HL-60/S4 (cell line): ENCODE results near the gene PAMR1.

Experiments used
- in situ Hi-C: fragments of 300-500 bp; cut with MboI; formaldehyde crosslinking; loops from 2 replicates; pipeline ENCODE4 v1.14.3; 2022; ENCODE audit warnings: low sequenced_read_pairs

The PAMR1 gene

DNA sequence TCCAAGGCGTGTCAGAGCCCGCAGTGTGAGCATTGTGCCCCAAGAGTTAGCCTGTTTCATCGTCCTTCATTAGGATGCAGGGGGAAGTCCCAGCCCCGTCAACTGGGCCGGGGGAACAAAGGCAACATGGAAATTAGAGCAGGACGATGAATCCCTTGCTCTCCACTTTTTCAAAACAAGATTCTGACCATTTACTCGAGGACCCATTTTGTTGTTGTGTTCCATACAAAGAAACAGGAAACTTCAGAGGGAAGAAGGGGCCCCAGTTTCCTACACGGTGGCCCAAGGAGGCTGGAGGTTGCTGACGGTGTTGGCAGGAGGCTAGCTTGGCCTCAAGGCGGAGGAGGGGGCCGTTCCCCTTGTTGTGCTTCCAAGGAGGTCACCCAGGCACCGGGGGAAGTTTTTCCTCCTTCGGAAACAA lies 62.1 kb downstream of the PAMR1 start:
- in situ Hi-C loops = no loop called here

DNA sequence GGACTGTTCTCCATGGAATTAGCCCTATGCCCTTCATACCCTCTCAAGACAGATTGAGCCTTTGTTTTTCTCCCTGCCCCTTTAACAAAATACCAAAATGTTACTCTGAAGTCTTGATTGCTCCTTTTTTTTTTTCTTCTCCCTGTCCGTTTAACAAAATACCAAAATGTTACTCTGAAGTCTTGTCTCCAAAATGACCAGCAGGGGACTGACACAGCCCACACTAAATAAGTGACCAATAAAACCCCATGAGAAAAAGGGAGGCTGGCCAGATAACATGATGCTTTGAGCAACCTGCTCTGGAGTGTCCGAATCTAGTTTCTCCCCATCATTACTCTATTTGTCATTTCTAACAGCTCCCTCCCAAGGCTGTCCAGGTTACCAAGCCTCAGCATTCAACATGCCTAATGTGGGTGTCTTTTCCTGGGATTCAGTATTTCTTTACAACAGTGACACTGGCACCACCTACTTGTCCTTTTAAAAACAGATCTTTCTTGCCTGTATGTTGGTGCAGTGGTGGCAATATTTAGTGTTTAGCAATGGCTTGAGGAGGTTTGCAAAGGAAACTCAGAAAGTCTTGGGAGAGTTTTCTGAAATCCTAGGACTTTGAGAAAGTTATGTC lies 63.4 kb downstream of the PAMR1 start:
- in situ Hi-C loops = no loop called here

DNA sequence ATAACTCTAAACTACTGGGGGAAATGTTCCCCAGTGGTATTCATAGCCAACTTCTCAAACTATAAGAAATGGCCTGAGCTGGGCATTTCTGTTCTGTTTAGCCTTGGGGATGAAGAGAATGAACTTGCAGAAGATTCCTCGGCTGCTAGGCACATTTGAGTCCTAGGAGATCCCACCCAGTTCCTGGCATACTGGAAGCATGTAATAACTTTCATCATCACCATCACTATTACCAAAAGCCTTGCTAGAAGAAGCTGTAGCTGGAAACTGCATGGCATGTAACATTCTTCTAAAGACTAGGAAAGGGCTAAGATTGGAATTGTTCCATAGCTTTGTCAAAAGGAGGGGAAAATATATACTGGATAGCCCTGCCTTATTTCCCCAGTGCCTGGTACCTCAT lies 65.9 kb downstream of the PAMR1 start:
- in situ Hi-C loops = no loop called here

DNA sequence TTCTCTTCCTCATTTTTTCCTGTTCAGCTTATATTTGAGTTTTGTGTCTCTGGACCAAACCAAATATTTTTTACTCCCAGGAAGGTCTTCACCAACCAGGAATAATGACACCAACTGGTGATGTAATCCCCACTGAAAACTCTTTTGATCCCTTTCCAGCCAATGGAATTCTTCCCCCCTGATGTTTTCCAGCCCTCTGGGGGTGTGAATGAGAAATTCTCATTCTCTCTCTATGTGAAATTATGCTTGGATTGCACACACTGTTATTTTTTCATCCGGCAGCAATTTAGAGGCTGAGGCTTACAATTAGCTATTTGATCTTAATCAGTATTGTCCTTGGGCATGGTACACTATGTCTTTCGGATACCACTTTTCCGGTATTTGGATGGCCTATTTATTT lies 66.6 kb downstream of the PAMR1 start:
- in situ Hi-C loops = no loop called here

DNA sequence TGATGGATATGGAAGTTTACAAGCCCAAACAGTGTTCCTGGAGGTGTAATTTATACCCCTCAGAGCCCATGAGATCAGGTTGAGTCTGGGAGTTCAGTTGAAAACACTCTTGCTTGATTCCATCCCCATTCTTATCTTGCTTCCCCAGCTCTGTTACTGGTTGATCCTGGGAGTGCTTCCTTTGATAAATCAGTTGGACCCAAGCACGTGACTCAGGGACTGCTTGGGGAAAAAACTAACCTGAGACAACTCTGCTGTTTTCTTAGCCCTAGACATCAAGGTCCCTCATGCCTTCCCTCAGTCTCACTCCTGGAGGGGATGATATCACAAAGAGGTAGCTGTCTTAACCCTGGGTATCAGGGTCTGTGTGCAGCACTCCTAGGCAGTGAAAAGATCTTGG lies 71.1 kb downstream of the PAMR1 start:
- in situ Hi-C loops = no loop called here

DNA sequence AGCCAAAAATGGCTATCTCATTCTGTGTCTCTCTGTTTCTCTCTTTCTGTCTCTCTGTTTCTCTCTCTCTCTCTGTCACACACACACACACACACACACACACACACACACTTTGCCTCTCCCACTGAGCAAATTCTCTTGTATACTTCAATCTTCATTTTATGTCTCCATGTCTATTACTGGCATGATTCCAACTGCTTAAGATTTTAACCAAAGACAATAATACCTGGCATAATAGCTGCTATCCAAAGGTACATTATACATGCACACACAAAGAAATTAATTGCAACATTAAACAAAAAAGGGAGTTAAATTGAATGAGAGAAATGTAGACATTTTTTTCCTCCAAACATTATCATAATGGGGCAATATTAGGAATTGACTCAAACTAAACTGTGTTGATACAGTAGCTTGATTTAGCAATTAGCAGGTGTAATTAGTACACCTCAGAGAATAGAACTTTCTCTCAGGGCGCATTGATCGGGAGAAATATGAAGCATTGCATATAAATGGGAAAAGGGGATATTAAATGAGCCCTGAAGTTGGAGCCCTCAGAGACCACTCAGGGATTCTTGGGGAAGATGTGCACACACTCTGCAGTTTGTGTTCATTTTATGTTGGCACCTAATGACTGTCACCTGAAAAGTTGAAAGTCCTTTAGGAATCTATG lies 88.7 kb downstream of the PAMR1 start:
- in situ Hi-C loops = no loop called here

DNA sequence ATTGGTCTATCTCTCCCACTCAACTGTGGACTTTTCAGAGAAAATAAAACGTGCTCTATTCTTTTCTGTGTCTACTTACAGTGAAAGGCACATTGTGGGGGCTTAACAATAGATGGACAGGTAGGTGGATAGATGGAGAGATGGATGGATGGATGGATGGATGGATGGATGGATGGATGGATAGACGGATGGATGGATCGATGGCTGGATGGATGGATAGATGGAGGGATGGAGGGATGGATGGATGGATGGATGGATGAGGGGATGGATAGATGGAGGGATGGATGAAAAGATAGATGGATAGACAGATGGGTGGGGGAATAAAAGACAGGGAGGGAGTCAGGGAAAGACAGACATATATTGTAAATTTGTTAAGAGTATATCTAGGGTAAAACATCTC lies 91.8 kb downstream of the PAMR1 start:
- in situ Hi-C loops = no loop called here

DNA sequence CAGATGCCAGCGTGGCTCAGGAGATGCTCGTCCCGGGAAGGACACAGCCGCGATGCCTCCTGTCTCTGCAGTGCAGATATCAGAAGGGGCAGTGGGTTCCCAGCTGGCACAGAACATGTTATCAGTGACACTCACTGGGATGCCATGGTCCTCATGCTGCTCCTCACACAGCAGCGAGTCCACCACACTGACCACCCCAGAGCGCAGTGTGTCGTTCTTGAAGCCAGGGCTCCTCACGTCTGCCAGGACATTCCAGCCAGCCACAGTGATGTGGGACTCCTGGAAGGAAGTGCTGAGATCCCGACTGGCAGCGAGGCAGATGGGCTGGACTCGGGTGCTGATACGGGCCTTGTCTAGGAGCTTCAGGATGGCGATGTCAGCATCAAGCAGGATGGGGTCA lies 93.0 kb downstream of the PAMR1 start:
- in situ Hi-C loops = no loop called here

DNA sequence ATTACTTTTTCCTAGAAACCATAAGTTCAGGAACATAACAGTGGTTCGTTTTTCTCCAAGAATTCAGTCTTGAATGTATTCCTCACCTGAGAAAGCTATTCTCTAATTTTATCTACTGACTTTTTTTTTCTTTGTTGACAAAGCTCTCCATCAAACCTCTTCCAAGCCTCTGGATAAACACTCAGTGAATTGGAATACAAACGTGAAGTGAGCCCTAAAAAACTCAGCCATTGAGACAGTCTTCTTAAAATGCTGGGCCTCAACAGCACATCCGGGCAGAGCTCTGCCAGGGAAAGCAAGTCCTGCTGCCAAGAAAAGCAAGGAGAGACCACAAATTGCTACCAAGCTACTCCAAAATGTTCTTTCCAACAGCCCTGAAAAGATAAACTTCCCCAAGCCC lies 98.3 kb downstream of the PAMR1 start:
- in situ Hi-C loops = no loop called here

DNA sequence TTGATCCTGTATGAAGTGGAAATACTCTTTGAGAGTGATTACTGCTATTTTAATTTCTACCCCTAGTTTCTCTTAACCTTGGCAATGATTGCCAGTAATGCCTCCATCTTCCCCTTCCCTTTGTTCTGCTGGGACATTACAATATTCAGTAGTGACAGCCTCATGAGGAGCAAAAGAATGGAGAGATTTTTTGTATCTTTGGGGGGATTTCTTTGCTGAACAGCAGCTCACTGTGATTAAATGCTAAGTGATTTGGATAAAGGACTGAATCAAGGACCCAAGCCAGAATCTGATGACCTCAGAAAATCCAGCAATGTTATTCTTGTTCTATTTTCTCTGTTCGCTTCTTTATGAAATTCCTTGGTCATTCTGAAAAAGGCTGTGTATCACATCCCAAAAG lies 99.1 kb downstream of the PAMR1 start:
- in situ Hi-C loops = no loop called here

DNA sequence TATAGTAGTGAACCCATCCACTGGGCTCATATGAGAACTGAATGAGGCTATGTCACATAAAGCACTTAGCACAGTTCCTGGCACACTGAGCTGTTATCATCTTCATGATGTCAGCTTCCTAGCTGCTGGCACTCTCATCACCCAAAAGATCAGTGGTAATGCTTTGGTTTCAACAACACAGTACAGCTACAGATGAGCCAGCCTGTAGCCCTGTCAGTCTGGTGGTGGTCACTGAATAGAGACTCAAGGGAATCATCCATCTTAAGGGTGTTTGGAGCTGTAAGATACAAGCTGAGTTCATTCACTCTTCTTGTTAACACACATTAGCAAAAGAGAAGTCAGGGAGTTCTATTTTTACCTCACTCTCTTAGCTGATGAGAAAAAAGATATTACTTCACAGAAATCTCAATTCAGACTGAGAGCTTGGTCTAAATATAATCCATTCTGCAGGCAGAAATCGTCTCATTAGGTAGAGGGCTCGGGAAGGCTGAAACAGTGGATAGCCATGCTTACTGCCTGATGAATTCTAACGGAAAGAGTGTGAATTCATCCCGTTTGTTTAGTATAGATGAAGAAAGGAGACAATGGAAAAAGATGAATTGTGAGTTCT lies 99.7 kb downstream of the PAMR1 start:
- in situ Hi-C loops = no loop called here

DNA sequence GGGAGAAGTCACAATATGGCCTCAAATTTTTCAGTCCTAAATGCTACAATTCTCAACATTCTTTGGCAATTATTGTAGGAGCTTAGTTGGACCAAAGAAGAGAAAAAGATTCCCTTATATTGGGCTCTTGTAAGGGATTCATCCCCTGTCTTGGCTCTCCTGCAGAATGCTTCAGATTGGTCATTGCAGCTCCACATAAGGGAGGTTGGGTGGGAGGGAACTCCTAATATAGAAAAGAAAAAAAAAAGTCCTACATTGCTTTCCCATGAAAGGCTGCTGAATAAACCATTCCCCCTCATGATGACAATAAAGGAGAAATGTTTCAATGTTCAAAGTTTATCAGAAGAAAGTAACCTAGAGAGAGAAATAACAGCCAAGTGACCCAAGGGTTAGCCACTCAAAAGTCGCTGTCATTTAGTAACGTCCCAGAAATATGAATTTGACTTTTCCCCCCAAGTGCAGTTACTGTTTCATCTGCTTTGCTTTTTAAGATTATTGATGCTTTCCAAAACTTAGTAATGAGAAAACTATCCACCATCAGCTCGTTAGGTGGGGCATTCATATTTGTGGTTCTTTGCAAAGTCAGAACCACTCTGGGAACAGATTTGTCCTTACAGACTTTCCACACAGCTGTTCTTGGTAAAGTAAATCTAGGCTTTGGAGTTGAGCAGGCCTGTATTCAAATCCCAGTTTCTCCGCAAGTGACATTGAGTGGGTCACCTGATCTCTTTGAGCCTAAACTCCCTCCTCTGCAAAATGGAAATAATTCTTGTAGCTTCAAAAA lies 101.1 kb downstream of the PAMR1 start:
- in situ Hi-C loops = no loop called here

DNA sequence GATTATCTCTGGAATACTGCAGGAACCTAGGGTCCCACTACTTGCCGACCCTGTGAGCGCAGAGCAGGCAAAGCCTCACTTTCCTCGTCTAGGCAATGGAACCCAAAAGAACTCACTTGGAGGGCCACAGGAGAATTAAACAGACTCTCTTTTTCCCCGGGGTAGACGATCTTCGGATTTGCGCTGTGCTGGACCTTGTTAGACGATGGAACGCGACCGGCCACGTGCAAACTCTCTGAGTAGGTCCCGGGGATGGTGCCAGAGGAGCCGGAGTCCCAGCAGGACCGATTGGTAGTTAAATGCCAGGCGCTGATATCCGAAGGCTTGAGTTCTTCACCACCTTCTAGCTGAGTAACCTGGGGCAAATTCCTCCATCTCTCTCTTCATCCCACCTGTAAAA lies 105.0 kb downstream of the PAMR1 start:
- in situ Hi-C loops = no loop called here

DNA sequence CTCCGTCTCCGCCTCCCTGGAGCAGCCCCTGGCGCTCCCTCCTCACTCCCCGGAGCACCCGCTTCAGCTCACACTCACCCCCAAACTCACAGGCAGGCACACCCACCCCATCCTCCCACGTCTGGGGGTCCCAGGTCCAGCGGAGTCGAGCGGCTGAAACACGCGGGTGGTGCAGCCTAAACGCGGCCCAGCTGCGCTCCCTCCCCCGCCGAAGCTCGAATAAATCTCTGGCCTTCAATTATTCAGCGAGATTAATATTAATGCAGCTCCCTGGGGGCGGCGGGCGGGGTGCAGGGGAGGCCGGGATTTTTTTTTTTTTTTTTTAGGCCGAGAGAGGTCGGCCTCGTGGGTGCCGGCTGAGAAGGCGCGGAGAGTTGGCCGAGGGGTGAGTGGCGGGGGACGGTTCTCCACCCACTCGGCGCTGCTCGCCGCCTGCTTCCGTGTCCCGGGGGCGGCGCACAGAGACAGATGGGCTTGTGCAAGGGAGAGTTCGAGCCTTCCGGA lies 105.5 kb downstream of the PAMR1 start:
- in situ Hi-C loops = no loop called here

DNA sequence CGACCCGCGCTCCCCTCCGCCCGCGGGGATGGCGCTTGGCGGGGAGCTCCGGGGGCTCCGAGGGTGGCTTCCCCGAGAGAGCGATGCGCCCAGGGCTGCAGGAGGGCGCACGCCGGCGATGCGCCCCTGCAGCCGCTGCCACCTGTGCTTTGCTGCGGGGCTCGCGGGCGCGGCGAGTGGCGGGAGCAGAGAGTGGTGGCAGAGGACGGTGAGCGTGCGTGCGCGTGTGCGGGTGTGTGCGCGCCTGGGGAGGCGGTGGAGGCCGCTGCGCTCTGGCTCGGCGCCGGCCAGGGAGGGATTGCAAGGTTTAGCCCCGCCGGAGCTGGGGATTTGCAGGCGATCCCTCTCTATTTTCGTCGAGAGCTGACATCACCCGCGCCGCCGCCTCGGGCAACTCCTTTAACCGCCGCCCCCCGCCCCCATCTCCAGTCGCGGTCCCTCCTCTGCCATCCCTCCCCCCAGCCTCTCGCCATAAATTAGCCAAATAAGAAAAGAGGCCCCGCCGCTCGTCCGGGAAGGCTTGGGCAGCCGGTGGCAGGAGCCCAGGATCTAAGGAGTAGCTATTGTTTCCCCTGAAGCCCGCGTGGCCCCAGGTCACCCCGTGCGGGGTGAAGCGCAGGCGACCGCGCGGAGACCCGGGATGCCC lies 106.1 kb downstream of the PAMR1 start, which contains the start of gene SLC1A2:
Gene SLC1A2, minus strand, starts transcription at position 375 of the 646 bp plus-strand sequence. CDS start 592 bp downstream, outside the sequence.
- in situ Hi-C loops = no loop called here

DNA sequence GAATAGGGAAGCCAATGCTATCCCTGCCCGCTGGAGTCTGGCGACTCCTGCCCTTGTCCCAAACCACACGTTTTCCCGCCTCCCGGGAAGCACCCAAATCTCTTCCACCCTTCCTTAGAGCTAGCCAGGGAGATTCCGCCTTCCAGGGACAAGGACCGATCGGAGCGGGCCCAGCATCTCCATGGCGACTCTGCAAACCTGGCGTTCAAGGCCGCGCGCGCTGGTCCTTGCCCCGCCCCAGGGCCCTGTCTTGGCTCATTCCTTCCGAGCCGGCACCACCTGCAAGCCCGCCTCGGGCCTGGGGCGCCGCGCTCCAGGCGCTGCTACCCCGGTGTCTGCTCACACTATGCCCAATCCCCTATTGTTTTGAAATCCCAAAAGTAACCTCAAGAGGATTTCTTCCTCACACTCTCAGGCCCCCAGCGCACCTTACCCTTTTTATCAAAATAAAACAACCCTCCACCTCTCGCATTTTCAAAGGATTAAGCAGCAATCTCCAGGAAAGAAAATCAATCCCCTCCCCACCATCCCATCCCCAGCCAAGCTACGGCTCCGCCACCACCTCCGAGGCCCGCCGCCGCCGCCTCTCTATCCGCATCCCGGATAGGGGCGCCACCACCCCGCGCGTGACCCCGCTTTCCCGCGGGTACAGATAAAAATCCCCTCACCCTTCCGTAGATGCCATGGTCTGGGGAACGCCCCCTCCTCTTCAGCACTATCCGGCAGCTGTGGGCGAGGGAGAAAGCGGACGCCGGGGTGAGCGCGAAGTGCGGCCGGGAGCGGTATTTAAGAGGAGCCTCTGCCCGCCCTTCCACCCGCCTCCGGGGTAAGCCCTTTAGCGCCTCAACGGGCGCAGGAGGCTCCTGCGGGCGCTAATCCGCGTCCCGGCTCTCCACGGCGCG lies 106.9 kb downstream of the PAMR1 start:
- in situ Hi-C loops = no loop called here

DNA sequence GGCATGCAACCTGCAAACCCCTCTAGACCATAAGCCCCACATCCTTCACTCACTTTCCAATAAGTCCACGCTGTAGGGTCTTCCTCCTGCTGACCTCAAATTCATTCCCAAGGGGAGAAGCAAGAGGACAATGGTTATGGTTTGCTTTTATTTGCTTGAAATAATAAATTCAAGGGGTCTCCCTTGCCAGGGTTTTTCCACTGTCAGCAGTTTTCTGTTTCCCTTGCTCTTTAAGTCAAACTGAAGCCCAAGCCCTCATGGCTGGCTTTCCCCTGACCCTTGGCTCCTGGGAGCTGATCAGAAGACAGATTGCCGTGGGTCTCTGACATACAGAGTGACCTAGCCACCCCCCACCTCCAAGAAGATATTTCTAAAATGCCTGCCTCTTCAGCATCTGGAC lies 109.9 kb downstream of the PAMR1 start:
- in situ Hi-C loops = no loop called here

DNA sequence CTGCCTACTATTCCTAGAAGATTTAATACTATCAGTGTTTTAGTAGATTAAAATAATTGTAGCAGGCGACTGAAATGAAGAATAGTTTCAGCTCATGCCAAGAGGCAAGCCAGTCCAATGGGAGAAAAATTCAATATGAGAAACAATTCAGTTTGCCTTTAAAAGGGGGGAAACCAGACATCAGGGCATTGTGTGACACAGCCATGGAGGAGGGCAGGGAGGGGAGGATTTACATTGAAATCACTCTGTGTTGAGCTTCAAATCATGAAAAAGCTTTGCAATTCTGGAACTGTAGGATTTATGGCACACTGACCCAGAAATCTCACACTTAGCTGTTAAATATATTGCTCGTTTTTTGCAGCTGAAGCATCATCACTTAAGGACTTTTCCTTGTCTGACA lies 110.6 kb downstream of the PAMR1 start:
- in situ Hi-C loops = no loop called here

DNA sequence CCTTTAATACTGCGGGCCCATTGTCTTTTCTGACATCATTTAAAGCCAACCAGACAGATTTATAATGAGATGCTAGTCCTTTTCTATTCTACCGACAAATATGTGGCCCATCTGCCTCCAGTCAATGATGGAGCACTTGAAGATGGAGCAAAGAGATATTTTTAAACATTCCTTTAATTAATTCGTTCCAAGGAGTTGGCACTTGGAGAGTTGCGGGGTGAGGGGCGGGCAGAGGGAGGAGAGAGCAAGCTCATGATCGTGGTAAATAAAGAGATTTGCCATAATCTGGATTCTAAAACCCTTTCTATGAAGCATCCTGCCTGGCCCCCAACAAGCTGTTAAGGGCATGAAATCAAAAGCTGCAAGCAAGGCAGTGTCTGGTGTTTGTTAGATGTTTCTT lies 111.1 kb downstream of the PAMR1 start:
- in situ Hi-C loops = no loop called here

DNA sequence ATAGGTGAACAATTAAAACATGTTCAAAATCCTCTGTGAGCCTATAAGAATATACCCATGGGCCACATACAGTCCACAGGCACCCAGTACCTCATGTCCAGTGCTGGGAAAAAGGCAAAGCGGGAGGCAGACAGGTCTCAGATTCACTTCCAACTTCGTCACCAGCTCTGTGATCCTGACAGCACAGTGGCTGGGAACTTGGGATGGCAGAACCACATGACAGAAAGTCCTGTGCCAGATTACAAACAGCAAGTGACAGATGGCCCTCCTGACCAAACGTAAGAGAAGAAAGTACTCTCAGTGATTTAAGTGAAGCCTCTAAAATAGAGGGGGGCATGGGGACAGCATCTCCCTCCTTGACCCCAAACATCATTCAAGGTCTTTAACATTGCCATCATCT lies 111.8 kb downstream of the PAMR1 start:
- in situ Hi-C loops = no loop called here
